CD4-positive, alpha-beta T cell treated with Interleukin-6 for 4 hours (primary cell): ENCODE data around the gene OR4K14.
"Not testable (repeated sequence)": the region's sequence is repeated elsewhere in the genome, so short reads cannot be mapped to it uniquely, and the experiment has no call there.

Experiments used
- DNase-seq: peaks from one replicate; pipeline ENCODE4 v3.0.0-alpha.2; 2020; ENCODE audit warnings: mixed read lengths

The OR4K14 gene, protein sequence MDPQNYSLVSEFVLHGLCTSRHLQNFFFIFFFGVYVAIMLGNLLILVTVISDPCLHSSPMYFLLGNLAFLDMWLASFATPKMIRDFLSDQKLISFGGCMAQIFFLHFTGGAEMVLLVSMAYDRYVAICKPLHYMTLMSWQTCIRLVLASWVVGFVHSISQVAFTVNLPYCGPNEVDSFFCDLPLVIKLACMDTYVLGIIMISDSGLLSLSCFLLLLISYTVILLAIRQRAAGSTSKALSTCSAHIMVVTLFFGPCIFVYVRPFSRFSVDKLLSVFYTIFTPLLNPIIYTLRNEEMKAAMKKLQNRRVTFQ

DNA sequence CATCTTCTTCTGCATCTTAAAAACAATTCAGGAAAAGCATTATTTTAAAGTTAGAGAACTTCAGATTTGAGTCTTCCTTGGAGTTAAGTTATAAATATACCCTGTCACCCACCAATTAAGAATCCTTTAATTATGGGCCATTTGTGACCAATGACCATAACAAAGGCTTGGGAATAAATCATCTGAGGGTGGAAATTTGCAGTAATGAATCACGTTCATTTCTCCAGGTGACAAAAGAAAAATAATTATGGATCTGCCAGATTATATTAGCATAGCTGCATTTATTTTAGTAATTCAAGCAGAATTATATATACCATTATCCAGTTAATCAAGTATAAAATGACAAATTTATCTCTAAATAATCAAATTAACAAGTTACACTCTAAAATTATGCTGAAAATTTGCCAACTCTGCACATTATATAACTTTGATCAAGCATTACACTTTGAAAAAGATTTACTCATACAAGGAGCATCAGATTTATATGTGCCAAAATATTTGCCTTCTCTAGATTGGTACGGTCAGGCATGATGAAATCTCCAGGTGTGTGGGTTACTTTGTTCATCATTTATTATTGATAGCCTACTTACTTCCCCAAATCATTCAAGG, at the start of gene OR4K14:
Gene OR4K14 (minus strand): TSS at position 51 of the 609 bp plus-strand sequence. CDS start 4,114 bp downstream, outside the sequence.
- DNase-seq = no peak

DNA sequence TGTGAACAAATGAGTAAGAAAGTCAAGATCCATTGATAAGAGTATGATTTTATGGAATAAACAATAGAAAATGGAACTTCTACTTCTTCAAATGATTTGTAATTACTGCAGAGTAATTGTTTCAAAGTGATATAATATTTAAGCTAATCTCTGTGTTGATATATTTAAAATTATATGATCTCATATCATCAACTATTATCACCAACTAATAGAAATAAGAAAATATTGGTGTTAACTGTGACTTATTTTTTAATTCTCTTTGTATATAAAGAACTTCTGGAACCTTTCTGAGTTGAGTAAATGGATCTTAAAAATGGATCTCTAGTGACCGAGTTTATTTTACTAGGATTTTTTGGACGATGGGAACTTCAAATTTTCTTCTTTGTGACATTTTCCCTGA, 40.6 kb upstream of the OR4K14 start, which contains the start of gene OR4L1:
Gene OR4L1 (plus strand): TSS at position 301 of the 400 bp plus-strand sequence. CDS start 0 bp downstream, at position 301.
- DNase-seq = no peak

DNA sequence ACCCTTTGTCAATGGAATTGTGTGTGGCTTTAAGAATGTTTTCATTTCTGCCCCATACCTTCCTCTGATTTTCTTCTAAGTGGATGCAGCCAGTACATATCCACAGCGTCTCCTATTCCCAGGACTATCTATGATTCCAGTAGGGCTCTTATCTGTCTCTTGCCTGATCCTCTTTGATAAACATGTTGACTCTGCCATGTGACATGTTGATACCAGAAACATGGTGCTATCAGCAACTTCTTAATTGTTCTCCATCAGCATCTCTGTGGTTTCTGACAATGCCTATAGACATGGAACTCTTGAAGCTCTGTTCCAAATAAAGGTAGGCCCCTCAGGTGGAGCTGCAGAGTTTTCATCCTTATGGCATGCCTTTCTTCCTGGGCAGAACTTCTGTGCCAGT, 29.1 kb upstream of the OR4K14 start:
- no peak for DNase-seq

DNA sequence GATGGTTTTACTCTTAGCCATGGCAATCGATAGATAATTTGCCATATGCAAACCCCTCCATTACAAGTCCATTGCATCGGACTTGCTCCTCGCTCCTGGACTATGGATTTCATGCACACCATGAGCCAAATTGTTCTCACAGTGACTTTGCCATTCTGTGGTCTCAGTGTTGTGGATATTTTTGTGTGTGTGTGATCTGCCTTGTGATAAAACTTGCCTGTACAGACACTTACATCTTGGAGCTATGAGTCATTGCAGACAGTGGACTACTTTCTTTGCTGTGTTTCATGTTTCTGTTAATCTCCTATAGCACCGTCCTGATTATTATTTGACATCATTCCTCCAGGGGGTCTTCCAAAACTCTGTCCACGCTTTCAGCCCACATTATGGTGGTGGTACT, 25.1 kb upstream of the OR4K14 start:
- DNase-seq = no peak

DNA sequence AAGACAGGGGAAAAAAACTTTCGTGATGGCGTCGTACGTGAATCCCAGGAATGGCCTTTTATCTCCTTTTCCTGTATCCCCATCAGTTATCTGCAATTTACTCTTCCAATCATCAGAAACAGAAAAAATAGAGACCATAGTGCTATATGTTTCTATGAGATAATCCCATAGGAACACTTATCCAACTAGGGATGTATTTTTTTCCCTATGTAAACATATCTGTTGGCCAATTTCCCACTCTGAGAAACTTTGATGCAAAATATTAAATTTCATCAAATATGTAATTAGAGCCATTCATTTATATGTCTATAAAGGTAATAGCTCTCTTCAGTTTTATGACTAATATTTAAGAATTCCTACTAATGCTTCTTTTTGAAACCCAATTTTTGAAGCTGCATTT, 16.8 kb upstream of the OR4K14 start, which contains the start of gene OR4K13:
Gene OR4K13 (minus strand): TSS at position 101 of the 400 bp plus-strand sequence. CDS start 1,280 bp downstream, outside the sequence.
- no peak for DNase-seq

DNA sequence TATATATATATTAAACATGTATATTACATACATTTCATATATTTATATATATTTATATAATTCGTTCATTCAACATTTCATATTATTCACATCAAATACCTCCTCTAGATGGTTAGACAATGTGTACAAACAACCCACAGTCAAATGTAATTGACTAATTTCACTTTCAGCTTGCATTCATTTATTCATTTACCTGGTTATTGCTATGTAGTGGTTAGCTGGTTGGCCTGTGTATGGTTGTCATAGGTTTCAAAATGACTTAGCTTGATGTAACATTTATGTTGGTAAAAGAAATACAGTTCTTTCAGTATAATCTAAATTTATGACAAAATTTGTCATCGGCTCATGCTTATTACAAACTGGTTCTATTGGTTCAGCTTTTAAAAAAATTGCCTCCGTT, 16.3 kb upstream of the OR4K14 start:
- DNase-seq = no peak

DNA sequence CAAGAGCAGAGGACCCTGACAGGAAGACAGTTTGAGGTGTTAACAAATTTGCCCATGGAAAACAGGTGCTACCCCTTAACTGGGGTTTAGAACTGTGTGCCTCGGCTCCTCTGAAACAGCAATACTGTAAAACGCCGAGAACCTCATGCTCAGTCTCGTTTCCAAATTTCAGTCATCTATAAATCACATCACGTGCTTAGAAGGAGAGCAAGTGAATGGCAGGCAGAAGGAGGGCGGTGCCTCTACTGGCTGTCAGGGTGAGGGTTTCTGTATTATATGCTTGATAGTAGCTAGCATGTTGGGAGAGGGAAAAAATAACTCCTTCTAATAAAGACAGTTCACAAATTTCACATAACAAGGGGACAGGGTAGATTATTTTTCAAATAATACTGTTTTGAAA, 12.0 kb upstream of the OR4K14 start:
- DNase-seq = no peak

DNA sequence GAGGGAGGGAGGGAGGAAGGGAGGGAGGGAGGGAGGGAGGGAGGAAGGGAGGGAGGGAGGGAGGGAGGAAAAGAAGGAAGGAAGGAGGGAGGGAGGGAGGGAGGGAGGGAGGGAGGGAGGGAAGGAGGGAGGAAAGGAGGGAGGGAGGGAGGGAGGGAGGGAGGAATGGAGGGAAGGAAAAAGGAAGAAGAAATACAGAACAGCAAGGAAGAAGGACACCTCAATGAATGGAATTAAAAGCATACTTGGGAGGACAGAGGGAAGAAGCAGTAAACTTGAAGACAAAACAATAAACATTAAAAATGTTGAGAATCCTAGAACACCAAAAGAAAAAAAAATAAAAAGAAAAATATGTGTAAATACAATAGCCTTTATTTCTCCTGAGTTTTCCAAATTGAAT, 11.0 kb downstream of the OR4K14 start:
- DNase-seq = no peak

DNA sequence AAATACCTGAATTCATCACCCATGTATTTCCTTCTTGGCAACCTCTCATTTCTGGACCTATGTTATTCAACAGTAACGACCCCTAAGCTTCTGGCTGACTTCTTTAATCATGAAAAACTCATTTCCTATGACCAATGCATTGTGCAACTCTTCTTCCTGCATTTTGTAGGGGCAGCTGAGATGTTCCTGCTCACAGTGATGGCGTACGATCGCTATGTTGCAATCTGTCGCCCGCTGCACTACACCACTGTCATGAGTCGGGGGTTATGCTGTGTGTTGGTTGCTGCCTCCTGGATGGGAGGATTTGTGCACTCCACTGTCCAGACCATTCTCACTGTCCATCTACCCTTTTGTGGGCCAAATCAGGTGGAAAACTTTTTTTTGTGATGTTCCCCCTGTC, 16.8 kb downstream of the OR4K14 start:
- no peak for DNase-seq

DNA sequence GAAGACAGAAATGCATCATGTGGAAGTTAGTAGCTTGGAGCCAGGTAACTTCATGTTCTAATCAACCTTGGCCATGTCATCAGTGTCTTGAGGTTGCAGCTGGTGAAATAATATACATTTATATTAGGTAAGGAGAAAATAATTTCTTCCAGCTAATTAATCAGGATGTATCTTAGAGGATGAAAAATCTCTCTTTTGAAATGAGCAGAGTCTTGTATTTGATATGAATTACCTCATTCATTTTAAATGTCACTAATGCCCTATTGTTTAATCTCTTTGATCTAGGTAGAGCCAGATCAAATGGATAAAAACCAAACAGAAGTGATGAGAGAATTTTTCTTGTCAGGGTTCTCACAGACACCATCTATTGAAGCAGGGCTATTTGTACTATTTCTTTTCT, 17.2 kb downstream of the OR4K14 start, which contains the start of gene OR4Q2:
Gene OR4Q2 (plus strand): TSS at position 301 of the 400 bp plus-strand sequence.
- no peak for DNase-seq

DNA sequence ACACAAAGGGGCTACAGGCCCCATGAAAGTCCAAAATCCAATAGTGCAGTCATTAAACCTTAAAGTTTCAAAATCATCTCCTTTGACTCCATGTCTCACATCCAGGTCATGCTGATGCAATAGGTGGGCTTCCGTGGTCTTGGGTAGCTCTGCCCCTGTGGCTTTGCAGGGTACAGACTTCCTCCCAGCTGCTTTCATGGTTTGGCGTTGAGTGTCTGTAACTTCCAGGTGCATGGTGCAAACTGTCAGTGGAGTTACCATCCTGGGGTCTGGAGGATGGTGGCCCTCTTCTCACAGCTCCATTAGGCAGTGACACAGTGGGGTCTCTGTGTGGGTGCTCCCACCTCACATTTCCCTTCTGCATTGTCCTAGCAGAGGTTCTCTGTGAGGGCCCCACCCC, 25.7 kb downstream of the OR4K14 start:
- no peak for DNase-seq

DNA sequence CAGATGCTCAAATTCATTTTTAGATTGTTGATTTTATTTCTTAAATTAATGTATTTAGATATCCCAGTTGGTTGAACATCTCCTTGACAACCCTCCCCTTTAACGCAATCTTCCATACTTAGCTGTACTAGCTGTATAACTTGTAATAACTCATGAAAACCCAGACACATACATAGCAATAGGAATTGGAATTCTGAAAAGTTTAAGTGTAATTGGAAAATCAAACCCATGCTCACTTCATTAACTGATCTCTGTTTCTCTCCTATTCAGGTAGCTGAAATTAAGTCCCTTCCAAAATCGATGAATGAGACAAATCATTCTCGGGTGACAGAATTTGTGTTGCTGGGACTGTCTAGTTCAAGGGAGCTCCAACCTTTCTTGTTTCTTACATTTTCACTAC, 43.8 kb downstream of the OR4K14 start, which contains the start of gene OR4K15:
Gene OR4K15 (plus strand): TSS at position 301 of the 400 bp plus-strand sequence. CDS start 0 bp downstream, at position 301.
- no peak for DNase-seq

DNA sequence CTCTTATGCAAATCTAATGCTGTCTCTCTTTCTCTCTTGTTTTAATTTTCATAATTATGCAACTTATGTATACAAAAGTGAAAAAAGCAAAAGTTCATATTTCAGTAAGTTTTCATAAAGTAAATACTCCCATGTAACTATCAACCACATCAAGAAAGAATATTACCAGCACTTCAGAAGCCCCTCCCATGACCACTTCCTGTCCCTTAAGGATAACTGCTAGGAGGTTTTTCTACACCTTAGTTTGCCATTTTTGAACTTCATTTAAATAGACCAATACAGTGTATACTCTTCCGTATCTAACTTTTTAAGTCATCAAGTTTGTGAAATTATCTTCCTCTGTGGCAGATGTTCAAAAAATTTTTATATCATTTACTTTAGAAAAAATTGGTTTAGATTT, 44.3 kb downstream of the OR4K14 start:
- peak; percentile 44 for DNase-seq

DNA sequence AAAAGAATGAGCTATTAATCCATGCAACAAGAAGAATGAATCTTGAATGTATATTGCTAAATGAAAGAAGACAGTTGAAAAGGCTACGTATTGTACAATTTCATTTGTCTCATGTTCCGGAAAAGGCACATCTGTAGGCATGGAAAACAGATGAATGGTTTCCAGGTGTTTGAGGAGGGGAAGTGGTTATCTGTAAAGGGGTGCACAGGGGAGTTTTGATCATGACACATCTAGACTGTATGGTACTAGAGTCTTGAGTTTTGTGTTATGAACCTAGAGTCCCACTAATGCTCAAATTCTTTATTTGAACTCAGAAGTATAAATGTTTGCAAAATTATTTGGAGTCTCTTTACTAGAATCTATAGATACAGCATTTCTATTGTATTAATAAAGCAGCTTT, 49.4 kb downstream of the OR4K14 start:
- DNase-seq = not testable (repeated sequence)
